ENCODE data around the gene RNF121. TPM values are rescaled to one million over a fixed set of nuclear protein-coding genes. Genes with fewer than 3 reads are reported as not detected.
"Not testable (repeated sequence)": the region's sequence is repeated elsewhere in the genome, so short reads cannot be mapped to it uniquely, and the experiment has no call there.

The RNF121 gene
- total RNA-seq (54.5 and 56.0 TPM in 2 replicates), polyA plus RNA-seq (29.0 and 31.7 TPM in 2 replicates), polyA minus RNA-seq (15.3 and 26.3 TPM in 2 replicates)
- total RNA-seq (2013): 16.9 TPM

GRCh38 chr11:71928737-71929443, at the start of gene RNF121:
TSS of gene RNF121 (plus strand) at chr11:71929046. CDS start at chr11:71929062, 16 bp downstream.
- intact Hi-C loops (cut with micrococcal nuclease): loop anchor here (1.0 to 5.0 kb wide), 6 partner anchors 48 to 505 kb away; partner anchors contain the start of genes CLPB, LAMTOR1, LRRC51 and NUMA1
- Histone ChIP-seq H3K27me3 (replicated peaks in 1 of 4; ENCODE audit: control extremely low read depth in 1 of 4, control insufficient read depth in 3 of 4, insufficient read depth in 4 of 4, low read length in 3 of 4) (no peaks in the 10 kb centered on the region), H3K4me3 (ENCODE audit: control extremely low read depth in 1 of 5, extremely low read depth in 1 of 5, insufficient read depth in 1 of 5, low read depth in 2 of 5, low read length in 4 of 5) (peak within 1 kb of the TSS; percentile 89 to 100 (median 99))

GRCh38 chr11:71885806-71886205, 43.0 kb upstream of the RNF121 start:
- H2AFZ ChIP-seq (ENCODE audit: insufficient read depth, low read depth, low read length, poor library complexity, severe bottlenecking); H3K27me3 ChIP-seq (replicated peaks in 1 of 4; ENCODE audit: control extremely low read depth in 1 of 4, control insufficient read depth in 3 of 4, insufficient read depth in 4 of 4, low read length in 3 of 4); ATAC-seq (ENCODE audit: low read depth); H3K4me1 Mint-ChIP-seq; H3K27ac Mint-ChIP-seq; CTCF ChIA-PET; H3K9me3 ChIP-seq (ENCODE audit: control extremely low read depth in 1 of 3, control insufficient read depth in 2 of 3, insufficient read depth in 1 of 3, low read length in 2 of 3); H3K27me3 Mint-ChIP-seq; H3K4me1 ChIP-seq (ENCODE audit: control insufficient read depth in 2 of 2, insufficient read depth in 2 of 2, low read length in 2 of 2); H3K4me2 ChIP-seq (replicated peaks; ENCODE audit: low read depth, low read length, poor library complexity, severe bottlenecking); H3K9ac ChIP-seq (ENCODE audit: low read length); DNase-seq; POLR2A ChIA-PET; intact Hi-C loops (cut with micrococcal nuclease); H3K27ac ChIP-seq (ENCODE audit: low read length in 2 of 2); H3K4me3 ChIP-seq (ENCODE audit: control extremely low read depth in 1 of 5, extremely low read depth in 1 of 5, insufficient read depth in 1 of 5, low read depth in 2 of 5, low read length in 4 of 5); H3K4me3 Mint-ChIP-seq; H3K9me3 Mint-ChIP-seq (ENCODE audit: insufficient read depth); H3K36me3 ChIP-seq (replicated peaks in 1 of 2; ENCODE audit: control extremely low read depth in 1 of 2, control insufficient read depth in 1 of 2, extremely low read depth in 1 of 2, insufficient read depth in 2 of 2, low read length in 1 of 2); H3K79me2 ChIP-seq (ENCODE audit: control insufficient read depth, insufficient read depth, low read length); H4K20me1 ChIP-seq (ENCODE audit: control insufficient read depth, insufficient read depth, low read length, poor library complexity, severe bottlenecking): not testable (repeated sequence)
- whole genome bisulfite sequencing (ENCODE audit: insufficient coverage): 100% methylated on average over 3 of the region's 12 CpGs

More at GRCh38 chr11:71928737-71929443, at the start of gene RNF121:
- no peaks in the 10 kb centered on the region for H3K9me3 ChIP-seq (ENCODE audit: control extremely low read depth in 1 of 3, control insufficient read depth in 2 of 3, insufficient read depth in 1 of 3, low read length in 2 of 3)
- H3K36me3 ChIP-seq (replicated peaks in 1 of 2; ENCODE audit: control extremely low read depth in 1 of 2, control insufficient read depth in 1 of 2, extremely low read depth in 1 of 2, insufficient read depth in 2 of 2, low read length in 1 of 2): peaks cover 0 to 5% of the 10 kb centered on the region in 2 experiments
- H2AFZ ChIP-seq (ENCODE audit: insufficient read depth, low read depth, low read length, poor library complexity, severe bottlenecking): peak within 1 kb of the TSS; percentile 99
- WGBS (ENCODE audit: insufficient coverage): under 1% methylated on average over 30 of the region's 32 CpGs
- Mint-ChIP-seq H3K27ac (peak within 1 kb of the TSS; percentile 98), H3K9me3 (ENCODE audit: insufficient read depth) (no peaks in the 10 kb centered on the region), H3K4me1 (peaks cover 59% of the 10 kb centered on the region), H3K27me3 (no peaks in the 10 kb centered on the region), H3K4me3 (peak within 1 kb of the TSS; percentile 96)
- peaks cover 35 to 46% of the 10 kb centered on the region in 2 donors for H3K4me1 ChIP-seq (ENCODE audit: control insufficient read depth in 2 of 2, insufficient read depth in 2 of 2, low read length in 2 of 2)
- no peaks in the 10 kb centered on the region for H4K20me1 ChIP-seq (ENCODE audit: control insufficient read depth, insufficient read depth, low read length, poor library complexity, severe bottlenecking)
- peak within 1 kb of the TSS; percentile 89 for H3K9ac ChIP-seq (ENCODE audit: low read length)
- peak within 1 kb of the TSS; percentile 90 for H3K4me2 ChIP-seq (replicated peaks; ENCODE audit: low read depth, low read length, poor library complexity, severe bottlenecking)
- ChIA-PET POLR2A (interaction anchor here (0.6 to 1.7 kb wide), 6 partner anchors 13 to 112 kb away, joined by 3 to 5 read pairs (median 4); partner anchors contain the start of gene IL18BP), CTCF (interaction anchor here (1.1 to 2.3 kb wide), 7 partner anchors 49 to 295 kb away, joined by 3 to 11 read pairs (median 4); no protein-coding TSS in a partner anchor)
- DNase-seq: peak; percentile 97
- peak within 1 kb of the TSS; percentile 92 to 93 for H3K27ac ChIP-seq (ENCODE audit: low read length in 2 of 2)
- TF ChIP-seq, protein P1, sequence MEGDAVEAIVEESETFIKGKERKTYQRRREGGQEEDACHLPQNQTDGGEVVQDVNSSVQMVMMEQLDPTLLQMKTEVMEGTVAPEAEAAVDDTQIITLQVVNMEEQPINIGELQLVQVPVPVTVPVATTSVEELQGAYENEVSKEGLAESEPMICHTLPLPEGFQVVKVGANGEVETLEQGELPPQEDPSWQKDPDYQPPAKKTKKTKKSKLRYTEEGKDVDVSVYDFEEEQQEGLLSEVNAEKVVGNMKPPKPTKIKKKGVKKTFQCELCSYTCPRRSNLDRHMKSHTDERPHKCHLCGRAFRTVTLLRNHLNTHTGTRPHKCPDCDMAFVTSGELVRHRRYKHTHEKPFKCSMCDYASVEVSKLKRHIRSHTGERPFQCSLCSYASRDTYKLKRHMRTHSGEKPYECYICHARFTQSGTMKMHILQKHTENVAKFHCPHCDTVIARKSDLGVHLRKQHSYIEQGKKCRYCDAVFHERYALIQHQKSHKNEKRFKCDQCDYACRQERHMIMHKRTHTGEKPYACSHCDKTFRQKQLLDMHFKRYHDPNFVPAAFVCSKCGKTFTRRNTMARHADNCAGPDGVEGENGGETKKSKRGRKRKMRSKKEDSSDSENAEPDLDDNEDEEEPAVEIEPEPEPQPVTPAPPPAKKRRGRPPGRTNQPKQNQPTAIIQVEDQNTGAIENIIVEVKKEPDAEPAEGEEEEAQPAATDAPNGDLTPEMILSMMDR (IDR thresholded peaks at IDR 0.05): no peak
- TF ChIP-seq EZH2 (IDR thresholded peaks at IDR 0.05; ENCODE audit: borderline replicate concordance, insufficient read depth, low read depth, low read length, poor library complexity, severe bottlenecking): peak; percentile 76
- H3K79me2 ChIP-seq (ENCODE audit: control insufficient read depth, insufficient read depth, low read length): peaks cover 72% of the 10 kb centered on the region
- ATAC-seq (ENCODE audit: low read depth): peak; percentile 91

DNA sequence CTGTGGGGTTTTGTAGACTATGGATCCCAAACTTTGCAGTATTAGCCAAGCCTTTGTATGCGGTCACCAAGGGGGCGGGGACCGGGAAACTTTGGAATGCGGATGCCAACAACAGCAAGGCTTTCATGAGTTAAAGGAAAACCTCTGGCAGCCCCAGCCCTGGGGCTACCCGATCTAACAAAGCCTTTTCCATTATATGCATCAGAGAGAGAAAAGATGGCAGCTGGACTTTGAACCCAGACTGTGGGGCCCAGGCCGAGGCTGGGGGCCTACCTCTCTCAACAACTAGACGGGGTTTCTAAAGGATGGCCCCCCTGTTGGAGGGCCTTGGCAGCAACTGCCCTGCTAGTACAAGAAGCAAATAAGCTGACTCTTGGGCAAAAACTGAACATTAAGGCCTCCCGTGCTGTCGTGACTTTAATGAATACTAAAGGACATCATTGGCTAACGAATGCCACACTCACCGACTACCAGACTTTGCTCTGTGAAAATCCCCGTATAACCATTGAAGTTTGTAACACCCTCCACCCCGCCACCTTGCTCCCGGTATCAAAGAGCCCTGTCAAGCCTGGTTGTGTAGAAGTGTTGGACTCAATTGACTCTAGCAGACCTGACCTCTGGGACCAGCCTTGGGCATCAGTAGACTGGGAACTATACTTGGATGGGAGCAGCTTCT, 40.4 kb upstream of the RNF121 start:
- H3K4me3 Mint-ChIP-seq; H3K36me3 ChIP-seq (replicated peaks in 1 of 2; ENCODE audit: control extremely low read depth in 1 of 2, control insufficient read depth in 1 of 2, extremely low read depth in 1 of 2, insufficient read depth in 2 of 2, low read length in 1 of 2); H3K4me2 ChIP-seq (replicated peaks; ENCODE audit: low read depth, low read length, poor library complexity, severe bottlenecking); H3K9ac ChIP-seq (ENCODE audit: low read length); H3K27ac Mint-ChIP-seq; H3K27ac ChIP-seq (ENCODE audit: low read length in 2 of 2); H2AFZ ChIP-seq (ENCODE audit: insufficient read depth, low read depth, low read length, poor library complexity, severe bottlenecking); H3K4me1 ChIP-seq (ENCODE audit: control insufficient read depth in 2 of 2, insufficient read depth in 2 of 2, low read length in 2 of 2); DNase-seq; intact Hi-C loops (cut with micrococcal nuclease); H3K4me1 Mint-ChIP-seq; CTCF ChIA-PET; H3K27me3 Mint-ChIP-seq; H3K79me2 ChIP-seq (ENCODE audit: control insufficient read depth, insufficient read depth, low read length); H3K9me3 ChIP-seq (ENCODE audit: control extremely low read depth in 1 of 3, control insufficient read depth in 2 of 3, insufficient read depth in 1 of 3, low read length in 2 of 3); POLR2A ChIA-PET; ATAC-seq (ENCODE audit: low read depth); H3K9me3 Mint-ChIP-seq (ENCODE audit: insufficient read depth); H4K20me1 ChIP-seq (ENCODE audit: control insufficient read depth, insufficient read depth, low read length, poor library complexity, severe bottlenecking); H3K27me3 ChIP-seq (replicated peaks in 1 of 4; ENCODE audit: control extremely low read depth in 1 of 4, control insufficient read depth in 3 of 4, insufficient read depth in 4 of 4, low read length in 3 of 4); H3K4me3 ChIP-seq (ENCODE audit: control extremely low read depth in 1 of 5, extremely low read depth in 1 of 5, insufficient read depth in 1 of 5, low read depth in 2 of 5, low read length in 4 of 5): not testable (repeated sequence)
- WGBS (ENCODE audit: insufficient coverage): over 99% methylated on average over 10 of the region's 14 CpGs
